Lower lobe of right lung (tissue), 2 donors: ENCODE results near the gene POLR2H. TPM values are rescaled to one million over a fixed set of nuclear protein-coding genes. Genes with fewer than 3 reads are reported as not detected.

Source experiments
- ATAC-seq, 2 donors: fragments of 200-7000 bp; cut with Tn5 transposase; one replicate each; pipeline ENCODE4 v1.9.1; 2020 to 2022; ENCODE audit warnings: mild to moderate bottlenecking in 2 of 2, moderate library complexity in 2 of 2
- DNase-seq: peaks from one replicate; pipeline ENCODE4 v3.0.0-alpha.2; 2020
- H3K27ac ChIP-seq: fragments of 200-600 bp; one replicate; pipeline ENCODE4 v1.8.0; 2022
- H3K27me3 ChIP-seq: fragments of 200-600 bp; one replicate; pipeline ENCODE4 v1.8.0; 2022; ENCODE audit warnings: low read depth
- H3K36me3 ChIP-seq: fragments of 200-600 bp; one replicate; pipeline ENCODE4 v1.8.0; 2022; ENCODE audit warnings: mild to moderate bottlenecking
- H3K4me1 ChIP-seq: fragments of 200-600 bp; one replicate; pipeline ENCODE4 v1.8.0; 2022
- H3K4me3 ChIP-seq: fragments of 200-600 bp; one replicate; pipeline ENCODE4 v1.8.0; 2022; ENCODE audit warnings: mild to moderate bottlenecking
- H3K9me3 ChIP-seq: fragments of 200-600 bp; one replicate; pipeline ENCODE4 v1.8.0; 2022
- CTCF ChIP-seq: fragments of 200-600 bp; IDR thresholded peaks from one replicate; pipeline ENCODE4 v1.8.0; 2022; ENCODE audit warnings: antibody characterized with exemption, mild to moderate bottlenecking
- intact Hi-C: fragments of 100-400 bp; cut with DNase I; formaldehyde crosslinking; loops from one replicate; pipeline ENCODE4 v1.11.0; 2022
- total RNA-seq: library from RNA; stranded (reverse); fragmentation: NEBNext Ultra II Directional; extraction: Animal tissue kit (Norgen Biotek cat#: 25700); gene quantifications from one replicate; pipeline ENCODE4 v1.2.1, GENCODE V29; 2021
- donor health status: DM: no; HTN: yes; CAD: no; lungs with severe emphysema.

The POLR2H gene
- total RNA-seq, 1 donor from 2014 or later, result 53.3 TPM

- Histone ChIP-seq H3K4me1 (peaks cover 60% of the 10 kb centered on the region), H3K9me3 (no peaks in the 10 kb centered on the region), H3K27me3 (no peaks in the 10 kb centered on the region), H3K4me3 (peak overlapping the region; percentile 94), H3K36me3 (peaks cover 34% of the 10 kb centered on the region), H3K27ac (no peak overlapping the region)
- DNase-seq (no peak), ATAC-seq (no peak)
- no peak for TF ChIP-seq CTCF
- intact Hi-C loops, result no loop called here
Measured at GRCh38 chr3:184316792-184317191, 44.7 kb upstream of the POLR2H start.

- no peaks in the 10 kb centered on the region for H3K27me3 ChIP-seq
- no peaks in the 10 kb centered on the region for H3K9me3 ChIP-seq
- intact Hi-C loops, result no loop called here
- H3K4me3 ChIP-seq, result peak overlapping the region; percentile 94
- ATAC-seq, result no peak
- H3K4me1 ChIP-seq, result peaks cover 64% of the 10 kb centered on the region
- H3K27ac ChIP-seq, result no peak overlapping the region
- no peak for DNase-seq
- no peak for TF ChIP-seq CTCF
- peaks cover 39% of the 10 kb centered on the region for H3K36me3 ChIP-seq
Measured at GRCh38 chr3:184317201-184317600, 44.3 kb upstream of the POLR2H start.

GRCh38 chr3:184320104-184320445, 41.4 kb upstream of the POLR2H start:
- H3K9me3 ChIP-seq, result no peaks in the 10 kb centered on the region
- ATAC-seq, result peak; percentile 93 to 94
- peak; percentile 97 for DNase-seq
- TF ChIP-seq CTCF, result no peak
- H3K27me3 ChIP-seq, result no peaks in the 10 kb centered on the region
- intact Hi-C loops, result no loop called here
- peak overlapping the region; percentile 83 for H3K27ac ChIP-seq
- H3K4me3 ChIP-seq, result peak overlapping the region; percentile 47
- peaks cover 67% of the 10 kb centered on the region for H3K36me3 ChIP-seq
- H3K4me1 ChIP-seq, result peaks cover 68% of the 10 kb centered on the region

- H3K36me3 ChIP-seq, result peaks cover 83% of the 10 kb centered on the region
- H3K27ac ChIP-seq, result no peak overlapping the region
- DNase-seq, result no peak
- H3K27me3 ChIP-seq, result no peaks in the 10 kb centered on the region
- peaks cover 56% of the 10 kb centered on the region for H3K4me1 ChIP-seq
- TF ChIP-seq CTCF, result no peak
- no peak overlapping the region for H3K4me3 ChIP-seq
- intact Hi-C loops, result no loop called here
- ATAC-seq, result no peak
- H3K9me3 ChIP-seq, result no peaks in the 10 kb centered on the region
Measured at GRCh38 chr3:184321666-184322065, 39.8 kb upstream of the POLR2H start.

- no peak for ATAC-seq
- Histone ChIP-seq H3K27ac (no peak overlapping the region), H3K36me3 (peaks cover 84% of the 10 kb centered on the region), H3K4me3 (no peak overlapping the region), H3K9me3 (no peaks in the 10 kb centered on the region), H3K27me3 (no peaks in the 10 kb centered on the region), H3K4me1 (peaks cover 43% of the 10 kb centered on the region)
- no peak for TF ChIP-seq CTCF
- DNase-seq, result no peak
- intact Hi-C loops, result no loop called here
Measured at GRCh38 chr3:184322731-184323487, 38.6 kb upstream of the POLR2H start.
